ENCODE data around the gene RGS9BP. TPM values are rescaled to one million over a fixed set of nuclear protein-coding genes. Genes with fewer than 3 reads are reported as not detected.

RGS9BP gene
- total and polyA plus RNA-seq, 11 donors, result 0.83 to 11.2 (median 4.2) TPM

- Histone ChIP-seq H3K4me3 (peak overlapping the region in 9 of 12 donors; percentile 6 to 43 (median 27)), H3K9me3 (no peaks in the 10 kb centered on the region), H3K27me3 (no peaks in the 10 kb centered on the region), H3K4me1 (peaks cover 0 to 37% (median 8%) of the 10 kb centered on the region in 12 donors), H3K36me3 (peaks cover 0 to 14% (median 3%) of the 10 kb centered on the region in 9 donors), H3K27ac (peak overlapping the region; percentile 29 to 76 (median 70))
- 45 to 65% (median 61%) methylated on average over 6 of the region's 6 CpGs for WGBS, 4 donors
- TF ChIP-seq CTCF (IDR thresholded peaks at IDR 0.05), result no peak
- TF ChIP-seq POLR2A (IDR thresholded peaks at IDR 0.05), result peak in 1 of 2 donors; percentile 21
- intact Hi-C loops (cut with DNase I), result no loop called here
- ATAC-seq, result peak; percentile 63 to 73 (median 69)
- no peak for DNase-seq
Measured at GRCh38 chr19:32666084-32666483, 9.6 kb upstream of the RGS9BP start.

- Histone ChIP-seq H3K27me3 (no peaks in the 10 kb centered on the region), H3K27ac (peak overlapping the region in 2 of 12 donors; percentile 47 to 50), H3K4me1 (peaks cover 0 to 59% (median 23%) of the 10 kb centered on the region in 12 donors), H3K9me3 (no peaks in the 10 kb centered on the region), H3K4me3 (no peak overlapping the region), H3K36me3 (peaks cover 0 to 14% (median 3%) of the 10 kb centered on the region in 9 donors)
- 74 to 91% (median 89%) methylated on average over 3 of the region's 3 CpGs for WGBS, 4 donors
- DNase-seq (no peak), ATAC-seq (no peak)
- intact Hi-C loops (cut with DNase I), result no loop called here
- TF ChIP-seq POLR2A (IDR thresholded peaks at IDR 0.05) (no peak), CTCF (IDR thresholded peaks at IDR 0.05) (no peak)
Measured at GRCh38 chr19:32669310-32669709, 6.3 kb upstream of the RGS9BP start.

- H3K4me3 ChIP-seq, result no peak overlapping the region
- no peak for ATAC-seq
- peaks cover 0 to 5% (median 3%) of the 10 kb centered on the region in 9 donors for H3K36me3 ChIP-seq
- peaks cover 0 to 68% (median 34%) of the 10 kb centered on the region in 12 donors for H3K4me1 ChIP-seq
- intact Hi-C loops (cut with DNase I), result loop anchor here in 1 of 10 donors (10.0 kb wide), 1 partner anchor 87 kb away; the partner anchor contains the start of gene PDCD5
- 63 to 80% (median 77%) methylated on average over 14 of the region's 14 CpGs for WGBS, 4 donors
- DNase-seq, result no peak
- H3K27ac ChIP-seq, result no peak overlapping the region
- peaks cover 0 to 15% (median 11%) of the 10 kb centered on the region in 9 donors for H3K27me3 ChIP-seq
- H3K9me3 ChIP-seq, result no peaks in the 10 kb centered on the region
- TF ChIP-seq POLR2A (IDR thresholded peaks at IDR 0.05), result no peak
Measured at GRCh38 chr19:32671883-32672593, 3.6 kb upstream of the RGS9BP start.

GRCh38 chr19:32672841-32673240 lies 2.8 kb upstream of the RGS9BP start:
- intact Hi-C loops (cut with DNase I), result loop anchor here in 1 of 10 donors (10.0 kb wide), 1 partner anchor 88 kb away; the partner anchor contains the start of gene PDCD5
- Histone ChIP-seq H3K4me3 (no peak overlapping the region), H3K27ac (no peak overlapping the region), H3K27me3 (peaks cover 0 to 22% (median 13%) of the 10 kb centered on the region in 9 donors), H3K36me3 (peaks cover 0 to 3% (median 0%) of the 10 kb centered on the region in 9 donors), H3K4me1 (peaks cover 0 to 75% (median 35%) of the 10 kb centered on the region in 12 donors), H3K9me3 (no peaks in the 10 kb centered on the region)
- 83 to 87% (median 85%) methylated on average over 3 of the region's 3 CpGs for WGBS, 4 donors
- no peak for TF ChIP-seq POLR2A (IDR thresholded peaks at IDR 0.05)
- no peak for TF ChIP-seq CTCF (IDR thresholded peaks at IDR 0.05)
- DNase-seq (no peak), ATAC-seq (no peak)

Data from heart left ventricle (tissue), 16 donors.